Stimulated activated CD8-positive, alpha-beta memory T cell treated with anti-CD3 and anti-CD28 coated beads, Interleukin-7, amount 100 ng/mL, for 24 hours (primary cell): ENCODE data around the gene PODNL1.

Source experiments
- DNase-seq: peaks from one replicate; pipeline ENCODE4 v3.0.0-alpha.2; 2020; ENCODE audit warnings: low read depth

PODNL1 gene

DNA sequence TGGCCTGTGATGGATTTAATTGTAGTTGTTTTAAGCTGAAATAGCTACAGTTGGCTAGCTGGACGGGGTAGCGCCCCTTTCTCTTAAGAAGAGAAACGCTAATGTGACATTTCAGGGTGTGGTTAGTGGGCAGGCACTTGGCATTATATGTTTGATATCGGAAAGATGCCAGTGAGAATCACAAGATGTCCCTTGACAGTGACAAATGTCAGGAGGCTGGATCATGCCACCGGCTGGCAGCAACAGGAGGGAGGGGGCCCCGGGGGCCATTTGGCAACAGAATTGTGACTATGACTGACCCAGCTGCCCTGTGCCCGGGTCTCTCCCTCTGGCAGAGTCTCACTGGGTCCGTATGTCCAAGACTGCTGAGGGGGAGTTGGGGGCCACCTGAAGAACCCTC lies 18.8 kb upstream of the PODNL1 start:
- no peak for DNase-seq

DNA sequence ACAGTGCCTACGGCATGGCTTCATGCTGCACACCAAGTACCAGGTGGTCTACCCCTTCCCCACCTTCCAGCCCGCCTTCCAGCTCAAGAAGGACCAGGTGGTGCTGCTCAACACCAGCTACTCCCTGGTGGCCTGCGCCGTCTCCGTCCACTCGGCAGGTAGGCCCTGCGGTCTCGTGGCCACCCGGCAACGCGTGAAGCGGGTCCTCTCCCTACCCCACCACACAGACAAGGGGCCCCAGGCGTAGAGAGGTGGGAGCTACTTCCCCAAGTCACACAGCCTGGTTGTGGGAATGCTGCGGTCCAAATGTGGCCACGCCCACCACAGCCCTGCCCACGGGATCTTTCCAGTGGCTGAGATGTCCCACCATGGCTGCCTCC lies 18.1 kb upstream of the PODNL1 start:
- no peak for DNase-seq

DNA sequence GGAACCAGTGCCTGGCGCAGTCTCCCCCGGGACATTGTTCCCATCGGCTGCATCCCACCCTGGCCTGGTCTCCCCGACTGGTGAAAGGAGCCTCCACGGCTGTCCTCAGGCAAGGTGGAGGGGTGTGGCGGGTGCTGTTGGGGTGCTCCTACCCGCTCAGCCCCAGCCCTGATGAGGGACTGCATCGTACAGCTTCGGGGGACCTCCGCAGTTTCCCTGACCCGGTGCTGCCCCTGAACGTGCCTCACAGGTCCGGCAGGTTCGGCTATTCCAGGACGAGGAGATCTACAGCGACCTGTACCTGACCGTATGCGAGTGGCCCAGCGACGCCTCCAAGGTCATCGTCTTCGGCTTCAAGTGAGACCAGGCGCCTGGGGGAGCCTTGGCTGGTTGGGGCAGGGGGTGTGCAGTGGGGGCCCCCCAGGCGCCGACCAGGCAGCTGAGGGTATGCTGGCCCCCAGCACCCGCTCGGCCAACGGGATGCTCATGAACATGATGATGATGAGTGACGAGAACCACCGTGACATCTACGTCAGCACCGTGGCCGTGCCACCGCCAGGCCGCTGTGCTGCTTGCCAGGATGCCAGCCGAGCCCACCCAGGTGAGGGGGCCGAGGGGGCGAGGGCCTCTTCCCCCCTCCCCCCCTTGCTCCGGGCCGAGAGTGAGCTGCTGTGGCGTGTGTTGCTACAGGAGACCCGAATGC lies 17.6 kb upstream of the PODNL1 start:
- DNase-seq = no peak

DNA sequence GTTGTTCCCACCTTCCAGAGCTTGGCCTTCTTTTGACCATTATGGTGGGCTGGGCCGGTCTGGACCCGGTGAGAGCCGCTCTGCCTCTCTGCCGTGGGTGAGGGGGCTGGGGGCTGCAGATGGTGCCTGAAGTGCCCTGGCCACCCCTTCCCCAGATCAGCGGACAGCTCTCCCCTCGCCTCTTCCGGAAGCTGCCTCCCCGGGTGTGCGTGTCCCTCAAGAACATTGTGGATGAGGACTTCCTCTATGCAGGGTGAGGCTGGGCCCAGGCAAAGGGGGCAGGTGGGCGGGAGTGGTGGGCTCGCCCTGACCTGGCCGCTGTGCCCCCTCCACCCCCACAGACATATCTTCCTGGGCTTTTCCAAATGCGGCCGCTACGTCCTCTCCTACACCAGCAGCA lies 16.0 kb upstream of the PODNL1 start:
- no peak for DNase-seq

DNA sequence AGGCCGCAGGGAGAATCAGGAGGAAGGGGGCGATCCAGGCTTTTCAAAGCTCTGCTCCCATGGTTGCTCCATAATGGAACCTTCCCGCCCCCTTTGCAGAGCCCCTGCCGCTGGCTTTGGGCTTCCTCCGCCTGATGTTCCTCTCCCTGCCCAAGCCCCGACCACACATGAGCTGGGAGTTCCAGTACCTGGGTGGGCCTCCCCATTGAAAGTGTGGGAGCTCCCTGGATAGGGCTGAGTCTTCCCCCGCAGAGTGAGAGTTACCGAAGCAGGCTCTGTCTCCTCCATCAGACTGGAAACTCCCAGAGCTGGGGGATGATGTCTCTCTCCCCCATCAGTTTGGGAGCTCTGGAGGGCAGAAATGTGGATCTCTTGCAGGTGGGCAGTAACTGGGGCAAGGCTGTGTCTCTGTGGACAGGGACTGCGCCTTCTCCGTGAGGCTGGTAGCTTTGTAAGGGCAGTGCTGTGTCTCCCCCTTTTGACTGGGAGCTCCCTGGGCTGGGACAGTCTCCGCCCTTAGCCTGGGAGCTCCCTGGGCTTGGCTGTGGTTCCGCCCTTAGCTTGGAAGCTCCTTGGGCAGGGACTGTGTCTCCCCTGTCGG lies 14.8 kb upstream of the PODNL1 start:
- no peak for DNase-seq

DNA sequence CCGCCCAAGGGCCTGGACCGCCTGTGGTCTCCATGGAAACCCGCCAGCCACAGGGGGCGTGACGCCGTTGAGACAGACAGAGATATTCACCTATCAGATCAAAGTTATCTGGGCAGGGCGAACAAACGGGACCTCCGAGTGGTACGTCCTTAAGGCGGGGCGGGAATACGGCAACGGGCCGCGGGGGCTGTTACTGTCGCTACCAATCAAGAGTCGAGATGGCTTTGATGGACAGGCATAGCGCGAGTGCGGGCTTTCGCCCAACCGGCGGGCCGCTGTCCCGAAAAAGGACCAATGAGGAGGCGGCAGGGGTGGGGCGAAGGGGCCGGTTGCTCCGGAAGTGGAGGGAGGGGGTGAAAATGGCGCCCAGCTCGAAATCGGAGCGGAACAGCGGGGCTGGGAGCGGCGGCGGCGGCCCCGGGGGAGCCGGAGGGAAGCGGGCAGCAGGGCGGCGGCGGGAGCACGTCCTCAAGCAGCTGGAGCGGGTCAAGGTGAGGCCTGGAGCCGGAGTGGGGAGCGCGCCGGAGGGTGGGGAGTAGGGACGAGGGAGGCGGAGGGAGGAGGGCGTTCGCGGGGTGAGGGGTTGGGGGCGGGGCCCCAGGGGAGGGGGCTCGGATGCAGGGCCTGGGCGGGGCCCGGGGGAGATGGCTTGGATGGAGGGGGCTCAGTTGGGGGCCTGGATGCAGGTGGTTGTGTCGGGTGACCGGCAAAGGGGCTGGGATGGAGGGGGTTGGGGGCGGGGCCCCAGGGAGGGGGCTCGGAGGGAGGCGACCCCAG lies 14.1 kb upstream of the PODNL1 start, which contains the start of gene DCAF15:
Gene DCAF15, plus strand, starts transcription at position 356 of the 777 bp plus-strand sequence. Its CDS starts 4 bp downstream, at position 360.
- peak; percentile 98 for DNase-seq

DNA sequence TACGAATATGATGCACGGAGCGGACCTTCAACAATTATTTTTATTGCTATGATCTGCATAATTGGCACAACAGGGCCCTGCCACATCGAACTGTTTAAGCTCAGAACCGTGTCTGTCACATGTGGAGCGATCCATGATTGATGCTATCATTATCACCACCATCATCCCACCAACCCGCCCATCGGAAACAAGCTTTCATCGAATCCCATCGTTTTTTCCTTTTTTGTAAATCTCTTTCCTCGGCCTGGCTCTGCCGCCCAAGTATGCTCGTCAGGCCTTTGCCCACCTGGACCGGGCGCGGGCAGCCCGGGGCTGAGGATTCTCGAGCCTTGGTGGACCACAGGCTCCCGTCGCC lies 13.6 kb upstream of the PODNL1 start:
- no peak for DNase-seq

DNA sequence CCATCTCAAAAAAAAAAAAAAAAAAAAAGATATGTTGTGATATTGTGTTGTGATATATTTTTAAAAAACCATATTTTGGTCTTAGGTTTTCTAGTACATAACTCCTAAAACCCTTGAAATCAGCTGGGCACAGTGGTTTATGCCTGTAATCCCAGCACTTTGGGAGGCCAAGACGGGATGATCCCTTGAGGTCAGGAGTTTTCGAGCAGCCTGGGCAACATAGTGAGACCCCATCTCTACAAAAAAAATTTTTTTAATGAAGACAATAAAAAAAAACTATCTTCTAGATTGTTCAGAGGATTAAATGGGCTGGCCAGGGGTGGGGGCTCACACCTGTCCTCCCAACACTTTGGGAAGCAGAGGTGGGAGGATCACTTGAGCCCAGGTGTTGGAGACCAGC lies 12.8 kb upstream of the PODNL1 start:
- DNase-seq = no peak

DNA sequence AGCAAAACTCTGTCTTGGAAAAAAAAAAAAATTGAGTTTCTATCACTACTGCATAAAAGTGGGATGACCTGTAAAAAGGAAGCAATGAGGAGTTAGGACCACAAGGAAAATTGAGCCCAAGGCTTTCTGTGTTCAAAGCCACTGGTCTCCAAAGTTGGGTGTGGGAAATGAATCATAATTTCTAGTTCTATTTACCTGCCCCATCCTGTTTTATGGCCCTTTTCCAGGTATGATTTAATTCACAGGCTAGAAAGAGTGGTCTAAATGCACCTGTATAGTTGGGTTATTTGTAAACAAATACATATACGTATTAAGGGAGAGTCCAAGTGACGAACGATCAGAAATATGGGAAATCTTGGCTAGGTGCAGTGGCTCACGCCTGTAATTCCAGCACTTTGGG lies 8.2 kb upstream of the PODNL1 start:
- no peak for DNase-seq

DNA sequence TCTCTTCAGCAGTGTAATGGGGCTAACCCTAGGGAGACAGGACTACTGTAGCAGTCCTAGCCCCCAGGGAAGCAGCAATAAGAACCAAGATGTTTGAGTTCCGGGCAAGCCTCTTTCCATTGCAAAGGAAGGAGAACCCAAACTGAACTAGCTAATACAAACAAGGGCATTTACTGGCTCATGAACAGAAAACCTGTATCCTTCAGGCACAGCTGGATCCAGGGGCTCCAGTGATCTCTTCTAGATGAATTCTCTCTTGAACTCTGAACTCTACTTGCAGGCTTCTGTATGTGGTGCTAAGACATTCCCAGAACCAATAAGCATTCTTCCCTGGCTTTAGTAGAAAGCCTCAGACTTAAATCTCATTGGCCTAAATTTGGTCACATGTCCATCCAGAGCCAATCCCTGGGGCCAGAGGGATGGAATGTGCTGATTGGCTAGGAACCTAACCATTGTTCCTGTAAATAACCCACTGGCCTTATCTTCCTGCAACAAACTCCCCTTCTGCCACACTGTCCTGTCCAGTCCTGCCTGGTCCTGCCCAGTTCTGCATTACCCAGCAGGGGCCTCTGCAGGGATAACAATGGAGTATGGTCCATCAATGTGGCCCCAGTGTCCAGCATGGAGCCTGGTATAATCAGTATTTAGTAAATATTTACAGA lies 3.9 kb upstream of the PODNL1 start:
- no peak for DNase-seq

DNA sequence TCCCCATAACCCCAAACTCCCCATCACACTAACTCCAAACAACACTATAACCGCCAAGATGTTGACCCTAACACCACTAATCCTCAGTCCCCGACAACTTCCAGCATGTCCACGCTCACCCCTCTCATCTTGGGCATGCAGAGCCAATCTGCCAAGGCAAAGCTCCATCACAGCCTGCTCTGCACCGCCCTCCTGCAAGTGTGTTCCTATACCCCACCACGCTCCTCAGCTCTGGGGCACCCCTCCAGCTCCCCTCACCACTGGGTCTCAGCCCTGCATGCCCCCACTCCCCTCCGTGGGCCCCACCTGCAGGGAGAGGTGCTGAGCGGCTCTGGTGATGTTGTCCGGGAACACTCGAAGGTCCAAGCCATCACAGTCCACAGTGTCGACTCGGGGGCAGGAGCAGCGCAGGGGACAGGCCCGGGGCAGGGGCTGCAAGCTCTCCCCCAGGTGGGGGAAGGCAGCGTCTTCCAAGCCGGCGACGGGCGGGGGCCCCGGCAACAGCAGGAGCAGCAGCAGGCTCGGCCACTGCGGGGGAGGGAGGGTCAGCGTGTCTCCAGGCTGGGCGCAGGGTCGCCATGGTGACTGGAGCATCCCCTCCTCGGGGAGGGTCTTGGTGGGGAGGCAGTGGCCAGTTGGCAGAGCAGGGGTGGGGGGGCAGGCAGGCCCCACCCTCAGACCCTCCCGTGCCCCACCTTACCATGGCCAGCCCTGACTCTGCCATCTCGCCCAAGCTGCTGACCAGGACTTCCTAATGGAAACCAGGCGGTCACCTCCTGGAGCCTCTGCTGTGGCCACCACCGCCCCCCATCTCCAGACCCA lies 527 bp downstream of the PODNL1 start:
- no peak for DNase-seq

DNA sequence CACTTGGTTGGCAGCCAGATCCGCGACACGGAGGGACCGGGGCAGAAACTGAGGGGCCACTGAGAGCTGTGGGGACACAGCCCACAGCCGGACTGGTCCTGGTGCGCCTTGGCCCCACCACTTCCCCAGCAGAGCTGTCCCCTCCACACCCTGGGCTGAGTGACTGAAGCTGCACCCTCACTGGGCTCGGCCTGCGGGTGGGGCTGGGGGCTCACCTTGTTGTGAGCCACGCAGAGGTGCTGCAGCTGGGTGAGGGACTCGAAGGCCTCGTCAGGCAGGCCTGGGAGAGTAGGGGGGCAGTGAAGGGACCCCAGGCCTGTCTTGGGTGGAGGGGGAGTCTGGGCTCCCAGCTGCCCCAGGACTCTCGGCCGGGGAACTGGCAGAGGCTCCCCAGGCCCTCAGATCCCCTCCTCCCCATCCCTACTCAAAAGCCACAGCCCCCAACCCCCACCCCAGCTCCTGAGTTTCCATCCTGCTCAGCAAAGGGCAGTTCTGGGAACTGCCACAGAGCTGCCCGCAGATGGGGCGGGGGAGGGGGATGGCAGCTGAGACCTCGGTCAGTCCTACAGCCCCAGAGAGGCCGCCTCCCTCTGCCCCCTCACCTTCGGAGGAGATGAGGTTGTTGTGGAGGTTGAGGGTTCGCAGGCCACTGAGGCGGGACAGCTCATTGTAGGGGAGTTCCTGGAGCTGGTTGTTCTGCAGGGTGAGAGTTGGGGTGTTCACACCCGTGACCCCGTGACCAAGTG lies 2.3 kb downstream of the PODNL1 start:
- DNase-seq = no peak

DNA sequence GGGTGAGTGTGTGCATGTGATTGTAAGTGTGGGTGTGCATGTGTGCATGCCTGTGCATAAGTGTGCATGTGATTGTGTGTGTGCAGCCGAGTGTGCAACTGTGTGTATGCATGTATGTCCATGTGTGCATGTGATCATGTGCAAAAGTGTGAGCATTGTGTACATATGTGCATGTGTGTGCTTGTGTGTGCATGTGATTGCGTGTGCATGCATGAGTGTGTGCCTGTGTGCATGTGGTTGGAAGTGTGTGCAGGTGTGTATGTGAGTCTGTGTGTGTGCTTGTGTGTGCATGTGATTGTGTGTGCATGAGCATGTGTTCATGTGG lies 3.5 kb downstream of the PODNL1 start:
- no peak for DNase-seq

DNA sequence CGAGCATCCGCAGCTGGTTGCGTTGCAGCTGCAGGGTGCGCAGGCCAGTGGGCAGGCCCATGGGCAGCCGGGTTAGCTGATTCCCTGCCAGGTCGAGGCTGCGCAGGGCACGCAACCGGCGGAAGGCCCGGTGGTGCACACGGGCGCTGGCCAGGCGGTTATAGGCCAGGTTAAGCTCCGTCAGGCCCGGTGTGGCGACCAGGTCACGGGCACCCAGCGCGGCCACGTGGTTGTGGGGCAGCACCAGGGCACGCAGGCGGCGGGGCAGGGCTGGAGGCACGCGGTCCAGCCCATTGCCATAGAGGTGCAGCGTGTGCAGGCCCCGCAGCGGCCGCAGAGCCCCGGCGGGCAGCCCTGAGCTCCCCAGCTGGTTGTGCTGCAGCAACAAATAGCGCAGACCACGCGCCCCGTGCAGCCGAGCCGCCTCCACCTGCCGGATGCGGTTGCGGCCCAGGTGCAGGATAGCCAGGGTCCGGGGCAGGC lies 5.3 kb downstream of the PODNL1 start:
- no peak for DNase-seq

DNA sequence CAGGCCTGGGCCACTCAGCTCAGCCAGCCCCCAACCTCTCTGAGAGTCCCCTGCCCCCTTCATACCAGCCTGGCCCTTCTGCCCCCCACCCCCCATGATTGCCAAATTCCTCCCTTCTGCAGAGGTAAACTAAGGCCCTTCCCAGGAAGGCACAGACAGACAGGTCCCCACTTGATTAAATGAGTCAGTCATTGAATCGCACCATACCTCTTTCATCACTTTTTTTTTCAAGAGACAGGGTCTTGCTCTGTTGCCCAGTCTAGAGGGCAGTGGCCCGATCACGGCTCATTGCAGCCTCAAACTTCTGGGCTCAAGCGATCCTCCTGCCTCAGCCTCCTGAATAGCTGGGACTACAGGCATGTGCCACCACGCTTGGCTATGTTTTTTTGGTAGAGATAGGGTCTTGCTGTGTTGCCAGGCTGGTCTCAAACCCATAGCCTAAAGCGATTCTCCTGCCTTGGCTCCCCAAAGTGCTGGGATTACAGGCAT lies 6.0 kb downstream of the PODNL1 start:
- no peak for DNase-seq

DNA sequence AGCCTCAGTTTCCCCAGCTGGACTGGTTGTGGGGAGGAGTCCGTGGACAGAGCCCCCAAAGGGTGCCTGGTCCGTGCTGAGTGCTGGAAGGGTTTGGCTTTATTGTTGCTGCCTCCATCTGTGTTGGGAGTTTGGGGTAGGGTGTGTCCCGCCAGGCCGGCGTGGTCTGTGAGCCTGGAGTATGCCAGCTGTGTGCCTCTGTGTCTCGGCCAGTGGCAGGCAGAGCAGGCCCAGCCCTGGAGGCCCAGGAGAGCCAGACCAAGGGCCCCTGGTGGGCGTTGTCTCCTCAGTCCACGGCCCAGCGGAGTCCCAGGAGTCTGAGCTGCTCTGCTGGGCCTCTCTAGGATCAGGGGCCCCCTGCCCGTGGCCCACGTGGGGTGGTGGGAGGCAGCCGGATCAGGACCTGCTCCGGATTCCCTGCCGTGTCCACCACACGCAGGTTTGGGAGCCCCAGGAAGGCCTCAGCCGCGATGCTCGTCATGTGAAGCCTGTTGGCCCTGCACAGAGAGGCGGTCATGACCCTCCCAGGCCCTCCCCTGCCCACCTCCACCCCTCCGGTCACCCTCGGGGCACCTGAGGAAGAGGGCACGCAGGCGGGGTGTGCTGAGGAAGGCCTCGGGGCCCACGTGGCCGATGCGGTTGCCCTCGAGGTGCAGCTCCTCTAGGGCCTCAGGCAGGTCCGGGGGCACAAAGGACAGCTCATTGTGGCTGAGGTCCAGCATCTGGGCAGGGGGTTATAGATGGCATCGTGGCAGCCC lies 6.6 kb downstream of the PODNL1 start:
- no peak for DNase-seq

DNA sequence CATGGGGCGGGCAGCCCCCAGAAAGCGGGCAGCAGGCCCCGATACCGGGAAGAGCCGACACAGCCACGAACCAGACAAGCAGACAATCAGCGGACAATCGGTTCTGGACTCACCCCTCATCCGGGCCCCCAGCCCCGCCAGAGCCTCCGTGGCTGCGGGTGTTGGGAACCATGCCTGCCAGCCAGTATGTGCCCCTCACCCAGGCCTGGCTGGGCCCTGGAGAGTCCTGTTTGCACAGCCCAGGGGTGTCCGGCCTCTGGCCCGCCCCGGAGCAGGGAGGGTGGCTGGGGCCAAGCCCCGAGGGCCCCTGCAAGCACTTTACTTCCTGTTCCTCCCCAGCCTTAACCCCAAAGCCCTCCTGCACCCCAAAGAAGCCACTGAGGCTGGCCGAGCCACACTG lies 7.8 kb downstream of the PODNL1 start:
- DNase-seq = no peak

DNA sequence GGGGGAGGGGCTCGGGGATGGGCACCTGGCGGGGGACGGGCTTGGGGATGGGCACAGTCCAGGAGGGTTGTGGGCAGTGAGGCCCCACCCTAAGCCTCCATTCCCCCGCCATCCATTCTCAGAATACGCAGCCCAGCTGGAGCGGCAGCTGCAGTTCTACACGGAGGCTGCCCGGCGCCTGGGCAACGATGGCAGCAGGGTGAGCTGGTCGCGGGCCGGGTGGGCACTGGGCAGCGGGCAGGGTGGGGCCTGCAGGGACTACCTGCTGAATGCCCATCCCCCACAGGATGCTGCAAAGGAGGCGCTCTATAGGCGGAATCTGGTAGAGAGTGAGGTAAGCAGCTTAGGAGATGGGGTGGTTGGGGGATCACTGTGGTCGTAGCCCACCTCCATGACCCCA lies 8.3 kb downstream of the PODNL1 start:
- no peak for DNase-seq

DNA sequence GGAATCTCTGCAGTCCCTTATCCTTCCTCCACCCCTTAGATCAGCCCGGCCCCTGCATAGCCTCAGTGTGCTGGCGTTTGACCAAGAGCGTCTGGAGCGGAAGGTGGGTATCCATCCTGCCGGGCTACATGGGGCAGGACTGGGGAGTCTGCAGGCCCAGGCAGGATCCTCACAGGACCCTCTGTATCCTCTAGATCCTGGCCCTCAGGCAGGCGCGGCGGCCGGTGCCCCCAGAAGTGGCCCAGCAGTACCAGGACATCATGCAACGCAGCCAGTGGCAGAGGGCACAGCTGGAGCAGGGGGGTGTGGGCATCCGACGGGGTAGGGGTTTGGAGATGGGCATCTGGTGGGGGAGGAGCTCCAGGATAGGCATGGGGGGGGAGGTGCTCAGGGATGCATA lies 8.9 kb downstream of the PODNL1 start:
- no peak for DNase-seq

DNA sequence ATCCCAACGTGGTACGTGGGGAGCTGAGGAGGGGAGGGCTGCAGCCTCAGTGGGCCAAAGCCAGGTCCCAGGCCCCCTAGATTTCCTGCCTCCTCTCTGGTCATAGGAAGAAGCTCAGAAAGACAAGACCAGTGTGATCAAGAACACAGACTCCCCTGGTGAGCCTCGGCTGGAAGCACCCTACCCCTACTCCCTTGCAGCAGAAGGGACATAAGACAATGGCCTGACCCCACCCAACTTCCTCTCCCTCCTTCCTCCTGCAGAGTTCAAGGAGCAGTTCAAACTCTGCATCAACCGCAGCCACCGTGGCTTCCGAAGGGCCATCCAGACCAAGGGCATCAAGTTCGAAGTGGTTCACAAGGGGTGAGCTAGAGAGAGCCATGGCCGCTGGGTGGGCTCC lies 11.5 kb downstream of the PODNL1 start:
- DNase-seq = no peak
